HCT116 (cell line): ENCODE results near the gene SKA3. TPM values are rescaled to one million over a fixed set of nuclear protein-coding genes. Genes with fewer than 3 reads are reported as not detected.
"Not testable (repeated sequence)": the region's sequence is repeated elsewhere in the genome, so short reads cannot be mapped to it uniquely, and the experiment has no call there.

Source experiments
- ATAC-seq: fragments of 200-7000 bp; cut with Tn5 transposase; 2 replicates; pipeline ENCODE4 v1.9.1; 2020; ENCODE audit warnings: mild to moderate bottlenecking, moderate library complexity
- BruUV-seq: library from RNA; stranded (reverse); fragments of 400-500 nt; replicated peaks from 2 replicates; lab custom pipeline; 2021; lab: Mats Ljungman, UMichigan
- CTCF ChIA-PET: fragments of 300-600 bp; sonication (Branson Sonifier 250); formaldehyde crosslinking; loops from one replicate; lab custom pipeline; 2021; ENCODE audit warnings: antibody characterized with exemption; lab: Charles Lee
- POLR2A ChIA-PET: fragments of 300-600, 350-600 bp; sonication (Branson Sonifier 250); formaldehyde crosslinking; loops from one replicate; lab custom pipeline; 2021; ENCODE audit warnings: antibody characterized with exemption; lab: Charles Lee
- RAD21 ChIA-PET, 2 experiments: fragments of 300-600 bp; sonication (Branson Sonifier 250); formaldehyde crosslinking; loops; one replicate each; lab custom pipeline; 2023; ENCODE audit warnings: low total read pairs in 2 of 2; ENCODE audit not compliant: uncharacterized antibody in 2 of 2, unreplicated experiment in 2 of 2, low non-redundant PET in 1 of 2; lab: Charles Lee
- DNase-seq: peaks from one replicate; pipeline ENCODE4 v3.0.0-alpha.2; 2010; ENCODE audit warnings: low read depth, low spot score
- H2AFZ ChIP-seq: fragments of 200-600 bp; shearing (Covaris generic), sonication (generic); 2 replicates; pipeline ENCODE4 v1.6.1; 2017; ENCODE audit warnings: low read depth, mixed run types, mixed read lengths, antibody characterized with exemption, low read length; ENCODE audit not compliant: poor library complexity, severe bottlenecking
- H3K27ac ChIP-seq: 2 replicates; pipeline ENCODE4 v1.5.1; 2012; ENCODE audit warnings: low read depth, low read length
- H3K27me3 ChIP-seq: fragments of 200-600 bp; sonication (generic); 2 replicates; pipeline ENCODE4 v1.6.1; 2016; ENCODE audit warnings: mixed run types, low read length, mixed read lengths; ENCODE audit not compliant: insufficient read depth
- H3K36me3 ChIP-seq, 2 experiments: fragments of 200-500 bp in 1 of 2; fragments of 200-600 bp in 1 of 2; sonication (Bioruptor generic) in 1 of 2; sonication (generic) in 1 of 2; 2 replicates each; pipeline versions ENCODE4 v1.5.1 to v1.6.1; 2014 to 2016; ENCODE audit warnings: low read length in 2 of 2, inconsistent platforms in 1 of 2, mixed read lengths in 1 of 2, mixed run types in 1 of 2; ENCODE audit not compliant: insufficient read depth in 2 of 2, control insufficient read depth in 1 of 2
- H3K4me1 ChIP-seq, 2 experiments: fragments of 200-600 bp in 1 of 2; sonication (generic) in 1 of 2; 2 replicates each; pipeline versions ENCODE4 v1.5.1 to v1.6.1; 2012 to 2017; ENCODE audit warnings: low read length in 2 of 2, inconsistent platforms in 1 of 2, mild to moderate bottlenecking in 1 of 2, mixed read lengths in 1 of 2, mixed run types in 1 of 2, moderate library complexity in 1 of 2; ENCODE audit not compliant: insufficient read depth in 2 of 2, control insufficient read depth in 1 of 2
- H3K4me2 ChIP-seq: fragments of 200-600 bp; sonication (generic); 2 replicates; pipeline ENCODE4 v1.6.1; 2017; ENCODE audit warnings: mixed run types, low read length, mixed read lengths
- H3K4me3 ChIP-seq, 2 experiments: fragments of 200-600 bp in 1 of 2; sonication (generic) in 1 of 2; replicated peaks in 1 of 2; 2 replicates each; pipeline ENCODE4 v1.5.1; 2011 to 2016; ENCODE audit warnings: low read length in 2 of 2, control low read depth in 1 of 2, low read depth in 1 of 2, mild to moderate bottlenecking in 1 of 2, mixed read lengths in 1 of 2, mixed run types in 1 of 2
- H3K79me2 ChIP-seq: fragments of 200-600 bp; sonication (generic); 2 replicates; pipeline ENCODE4 v1.6.1; 2017; ENCODE audit warnings: mild to moderate bottlenecking, mixed run types, low read length, moderate library complexity, mixed read lengths; ENCODE audit not compliant: insufficient read depth
- H3K9ac ChIP-seq: fragments of 200-600 bp; sonication (generic); 2 replicates; pipeline ENCODE4 v1.6.1; 2016; ENCODE audit warnings: low read length, mixed read lengths
- H3K9me2 ChIP-seq: fragments of 200-600 bp; sonication (generic), shearing (Covaris generic); 2 replicates; pipeline ENCODE4 v1.6.1; 2017; ENCODE audit warnings: mixed run types, mild to moderate bottlenecking, moderate library complexity; ENCODE audit not compliant: insufficient read depth
- H3K9me3 ChIP-seq, 2 experiments: fragments of 200-500 bp in 1 of 2; fragments of 200-600 bp in 1 of 2; sonication (Bioruptor generic) in 1 of 2; sonication (generic) in 1 of 2; 2 replicates each; pipeline ENCODE4 v1.6.1; 2014 to 2017; ENCODE audit warnings: low read length in 2 of 2, mixed read lengths in 2 of 2, inconsistent platforms in 1 of 2, low read depth in 1 of 2, mild to moderate bottlenecking in 1 of 2, mixed run types in 1 of 2, moderate library complexity in 1 of 2; ENCODE audit not compliant: control insufficient read depth in 1 of 2, insufficient read depth in 1 of 2
- H4K20me1 ChIP-seq: fragments of 200-600 bp; sonication (generic), shearing (Covaris generic); 2 replicates; pipeline ENCODE4 v1.6.1; 2017; ENCODE audit warnings: mixed run types, mild to moderate bottlenecking, moderate library complexity; ENCODE audit not compliant: insufficient read depth
- EZH2 ChIP-seq: fragments of 200-600 bp; sonication (generic); IDR thresholded peaks from 2 replicates; pipeline ENCODE4 v1.6.1; 2017; ENCODE audit warnings: antibody characterized with exemption, mixed run types
- JUND ChIP-seq: IDR thresholded peaks from 2 replicates; pipeline ENCODE4 v1.6.1; 2012
- TCF7L2 ChIP-seq: IDR thresholded peaks from 2 replicates; pipeline ENCODE4 v1.7.0; 2011; ENCODE audit warnings: borderline replicate concordance, inconsistent platforms; ENCODE audit not compliant: insufficient read depth, insufficient read length; ENCODE audit errors: extremely low read depth
- ZFX ChIP-seq: fragments of 450-650 bp; IDR thresholded peaks from 2 replicates; pipeline ENCODE4 v1.6.1; 2017
- intact Hi-C: fragments of 100-400 bp; cut with micrococcal nuclease; formaldehyde crosslinking; loops from 2 replicates; pipeline ENCODE4 v1.10.0; 2022
- total RNA-seq: library from RNA; stranded (reverse); gene quantifications from one replicate; pipeline ENCODE4 v1.2.1, GENCODE V29; 2021; ENCODE audit not compliant: unreplicated experiment

The SKA3 gene
- total RNA-seq, 1 experiment from 2014 or later = 43.3 TPM

DNA sequence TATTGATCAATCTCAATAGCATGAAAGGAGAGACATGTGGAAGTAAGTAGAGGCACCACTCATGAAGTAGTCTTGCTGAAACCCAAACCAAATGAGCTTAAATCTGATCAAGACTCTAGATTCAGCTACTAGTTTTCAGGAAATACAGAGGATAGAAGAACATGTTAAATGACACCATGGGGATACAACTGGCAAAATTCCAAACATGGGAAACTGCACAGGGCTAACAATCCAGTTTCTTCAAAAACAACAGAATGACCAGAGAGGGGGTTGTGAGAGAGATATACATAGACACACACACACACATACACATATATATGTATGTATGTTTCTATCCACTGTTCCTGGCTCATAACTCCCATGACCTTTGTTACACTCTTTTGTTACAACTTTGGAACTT is 44.9 kb upstream of the SKA3 start:
- no TSS peak for BruUV-seq
- CTCF ChIA-PET = no interaction called here
- Histone ChIP-seq H3K79me2 (no peaks in the 10 kb centered on the region), H3K4me1 (no peaks in the 10 kb centered on the region), H3K4me3 (no peak overlapping the region), H3K9me3 (peaks cover 7 to 16% of the 10 kb centered on the region in 2 experiments; a peak in 2 of 4 replicates), H2AFZ (no peak overlapping the region), H3K9ac (no peak overlapping the region), H4K20me1 (no peaks in the 10 kb centered on the region), H3K36me3 (no peaks in the 10 kb centered on the region), H3K9me2 (no peaks in the 10 kb centered on the region), H3K4me2 (no peak overlapping the region), H3K27ac (no peak overlapping the region), H3K27me3 (no peaks in the 10 kb centered on the region)
- no peak for ATAC-seq
- TF ChIP-seq EZH2 (no peak), TCF7L2 (no peak), ZFX (no peak), JUND (no peak)
- no peak for DNase-seq
- intact Hi-C loops = no loop called here
- POLR2A ChIA-PET = no interaction called here
- RAD21 ChIA-PET = no interaction called here

DNA sequence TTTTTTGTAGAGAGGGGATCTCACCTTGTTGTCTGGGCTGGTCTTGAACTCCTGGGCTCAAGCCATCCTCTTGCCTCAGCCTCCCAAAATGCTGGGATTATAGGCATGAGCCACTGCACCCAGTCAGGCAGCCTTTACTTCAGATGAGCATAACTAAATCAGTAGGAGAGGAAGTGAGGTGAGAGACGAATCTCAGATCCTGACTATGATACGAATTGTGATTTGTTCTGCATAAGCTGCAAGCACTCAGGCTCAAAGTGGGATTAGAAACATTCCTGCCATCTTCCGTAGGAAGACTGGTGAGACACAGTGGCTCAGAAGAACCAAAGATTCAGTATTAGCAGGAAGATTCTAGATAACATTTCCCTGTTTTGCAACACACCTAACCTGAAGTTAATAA is 43.4 kb upstream of the SKA3 start:
- DNase-seq, intact Hi-C loops, POLR2A ChIA-PET, H3K9me2 ChIP-seq, H3K4me3 ChIP-seq, RAD21 ChIA-PET, H3K4me2 ChIP-seq, H3K79me2 ChIP-seq, H3K27ac ChIP-seq, H2AFZ ChIP-seq, H3K36me3 ChIP-seq, H4K20me1 ChIP-seq, ATAC-seq, BruUV-seq, H3K4me1 ChIP-seq, H3K27me3 ChIP-seq, CTCF ChIA-PET, H3K9ac ChIP-seq: not testable (repeated sequence)
- H3K9me3 ChIP-seq = peaks cover 7 to 16% of the 10 kb centered on the region in 2 experiments; a peak in 2 of 4 replicates
